ENCODE data around the gene FAM185A.
"Not testable (repeated sequence)": the region's sequence is repeated elsewhere in the genome, so short reads cannot be mapped to it uniquely, and the experiment has no call there.

FAM185A gene

GRCh38 chr7:102778663-102779062 lies 29.9 kb downstream of the FAM185A start:
- not testable (repeated sequence) for DNase-seq (ENCODE audit: low spot score)

GRCh38 chr7:102780926-102781325 lies 32.1 kb downstream of the FAM185A start:
- not testable (repeated sequence) for DNase-seq (ENCODE audit: low spot score)

DNA sequence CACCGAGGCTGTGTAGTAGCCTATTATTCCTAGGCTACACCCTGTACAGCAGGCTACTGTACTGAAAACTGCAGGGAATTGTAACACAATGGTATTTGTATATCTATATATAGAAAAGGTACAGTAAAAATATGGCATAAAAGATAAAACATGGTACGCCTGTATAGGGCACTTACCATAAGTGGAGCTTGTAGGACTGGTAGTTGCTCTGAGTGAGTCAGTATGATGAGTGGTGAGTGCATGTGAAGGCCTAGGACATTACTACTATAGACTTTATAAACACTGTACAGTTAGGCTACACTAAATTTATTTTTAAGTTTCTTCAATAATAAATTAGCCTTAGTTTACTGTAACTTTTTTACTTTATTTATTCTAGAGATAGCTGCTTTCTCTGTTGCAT lies 40.0 kb downstream of the FAM185A start:
- not testable (repeated sequence) for DNase-seq (ENCODE audit: low spot score)

DNA sequence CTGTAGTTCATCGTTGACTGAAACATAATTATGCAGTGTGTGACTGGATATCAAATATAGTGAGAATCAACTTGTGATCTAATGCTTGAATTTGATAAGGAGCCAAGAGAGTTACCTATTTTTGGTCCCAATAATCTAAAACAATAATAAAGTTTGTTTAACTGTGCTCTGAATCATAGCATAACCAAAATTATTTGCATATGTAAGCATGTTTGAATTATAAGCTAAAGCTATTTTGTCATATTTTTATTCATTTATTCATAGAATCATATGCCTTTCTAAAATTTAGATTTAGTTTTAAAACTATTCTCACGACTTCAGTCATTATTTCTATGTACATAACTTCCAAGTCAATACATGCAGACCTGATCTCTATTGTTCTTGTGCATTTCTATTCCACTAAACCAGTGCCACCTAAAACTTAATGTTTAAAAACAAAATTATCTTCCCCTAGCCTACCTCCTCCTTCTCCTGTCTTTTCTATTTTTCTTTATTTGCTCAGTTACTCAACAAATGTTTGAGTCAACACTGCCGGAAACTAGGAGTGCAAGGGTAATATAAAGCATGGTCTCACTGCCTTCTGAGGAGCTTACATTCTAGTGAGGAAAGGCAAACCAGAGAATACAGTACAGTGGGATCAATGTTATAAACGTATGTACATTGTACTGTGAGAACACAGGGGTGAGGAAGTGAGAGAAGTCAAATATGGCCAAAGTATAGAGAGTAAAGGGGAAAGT lies 41.7 kb downstream of the FAM185A start:
- not testable (repeated sequence) for DNase-seq (ENCODE audit: low spot score)

DNA sequence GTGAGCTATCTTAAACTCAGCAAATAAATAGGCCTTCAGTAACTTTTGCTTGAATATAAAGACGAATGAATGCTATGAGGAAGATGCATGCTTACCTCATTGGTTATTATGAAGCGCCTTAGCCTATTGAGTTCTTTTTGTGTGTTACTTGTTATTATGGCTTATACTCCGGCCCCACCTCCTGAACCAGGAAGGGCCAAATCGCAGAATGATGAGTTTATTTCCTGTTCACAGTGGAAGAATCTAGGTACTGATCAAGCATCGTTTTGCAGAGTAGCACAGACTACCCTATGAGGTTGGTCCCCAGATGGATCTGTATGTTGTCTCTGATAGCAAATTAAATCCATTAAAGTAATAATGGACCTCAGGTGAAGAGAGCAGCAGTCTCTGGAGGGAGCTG lies 42.6 kb downstream of the FAM185A start:
- not testable (repeated sequence) for DNase-seq (ENCODE audit: low spot score)

- DNase-seq (ENCODE audit: low spot score) = not testable (repeated sequence)
These were observed 43.0 kb downstream of the FAM185A start for GRCh38 chr7:102791831-102792230.

- DNase-seq (ENCODE audit: low spot score) = not testable (repeated sequence)
These were observed 45.8 kb downstream of the FAM185A start for GRCh38 chr7:102794567-102794966.

DNA sequence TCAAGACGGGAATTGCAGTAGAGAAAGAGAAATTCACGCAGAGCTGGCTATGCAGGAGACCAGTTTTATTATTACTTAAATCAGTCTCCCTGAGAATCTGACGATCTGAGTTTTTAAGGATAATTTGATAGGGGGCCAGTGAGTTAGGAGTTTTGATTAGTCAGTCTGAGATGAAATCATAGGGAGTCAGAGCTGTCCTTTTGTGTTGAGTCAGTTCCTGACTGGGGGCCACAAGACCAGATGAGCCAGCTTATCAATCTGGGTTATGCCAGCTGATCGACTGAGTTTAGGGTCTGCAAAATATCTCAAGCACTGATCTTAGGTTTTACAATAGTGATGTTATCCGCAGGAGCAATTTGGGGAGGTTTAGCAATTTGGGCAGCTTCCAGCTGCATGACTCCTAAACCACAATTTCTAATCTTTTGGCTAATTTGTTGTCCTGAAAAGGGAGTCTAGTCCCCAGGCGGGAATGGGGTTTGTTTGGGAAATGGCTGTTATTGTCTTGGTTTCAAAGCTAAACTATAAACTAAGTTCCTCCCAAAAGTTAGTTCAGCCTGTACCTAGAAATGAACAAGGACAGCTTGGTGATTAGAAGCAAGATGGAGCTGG lies 47.3 kb downstream of the FAM185A start:
- not testable (repeated sequence) for DNase-seq (ENCODE audit: low spot score)

- DNase-seq (ENCODE audit: low spot score) = no peak
These were observed 57.8 kb downstream of the FAM185A start for GRCh38 chr7:102806613-102807012.

GRCh38 chr7:102810916-102811315 lies 62.1 kb downstream of the FAM185A start:
- no peak for DNase-seq (ENCODE audit: low spot score)

- no peak for DNase-seq (ENCODE audit: low spot score)
These were observed 63.3 kb downstream of the FAM185A start for GRCh38 chr7:102811942-102812678.

GRCh38 chr7:102813191-102814024 lies 64.6 kb downstream of the FAM185A start:
- no peak for DNase-seq (ENCODE audit: low spot score)

DNA sequence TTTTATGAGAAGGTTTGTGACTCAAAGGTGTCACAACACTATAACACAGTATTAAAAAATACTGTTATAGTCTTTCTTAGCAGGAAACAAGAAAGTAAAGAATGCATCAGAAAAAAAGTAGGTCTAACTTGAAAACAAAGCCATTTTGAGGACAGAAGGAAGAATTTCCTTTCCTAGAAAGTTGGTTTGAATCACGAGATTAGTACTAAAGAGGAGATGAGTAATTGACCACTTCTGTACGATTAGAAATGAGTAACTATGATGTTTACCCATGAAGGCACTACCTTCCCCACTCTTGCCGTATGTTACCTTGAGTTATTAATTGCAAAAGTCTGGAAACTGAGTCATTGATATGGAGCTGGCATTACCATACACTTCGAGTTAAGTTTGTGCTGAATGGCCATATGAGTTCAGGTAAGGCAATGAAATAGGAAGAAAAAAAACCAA lies 65.2 kb downstream of the FAM185A start:
- DNase-seq (ENCODE audit: low spot score) = no peak

- no peak for DNase-seq (ENCODE audit: low spot score)
These were observed 69.1 kb downstream of the FAM185A start for GRCh38 chr7:102817616-102818573.

GRCh38 chr7:102819151-102819550 lies 70.4 kb downstream of the FAM185A start:
- no peak for DNase-seq (ENCODE audit: low spot score)

DNA sequence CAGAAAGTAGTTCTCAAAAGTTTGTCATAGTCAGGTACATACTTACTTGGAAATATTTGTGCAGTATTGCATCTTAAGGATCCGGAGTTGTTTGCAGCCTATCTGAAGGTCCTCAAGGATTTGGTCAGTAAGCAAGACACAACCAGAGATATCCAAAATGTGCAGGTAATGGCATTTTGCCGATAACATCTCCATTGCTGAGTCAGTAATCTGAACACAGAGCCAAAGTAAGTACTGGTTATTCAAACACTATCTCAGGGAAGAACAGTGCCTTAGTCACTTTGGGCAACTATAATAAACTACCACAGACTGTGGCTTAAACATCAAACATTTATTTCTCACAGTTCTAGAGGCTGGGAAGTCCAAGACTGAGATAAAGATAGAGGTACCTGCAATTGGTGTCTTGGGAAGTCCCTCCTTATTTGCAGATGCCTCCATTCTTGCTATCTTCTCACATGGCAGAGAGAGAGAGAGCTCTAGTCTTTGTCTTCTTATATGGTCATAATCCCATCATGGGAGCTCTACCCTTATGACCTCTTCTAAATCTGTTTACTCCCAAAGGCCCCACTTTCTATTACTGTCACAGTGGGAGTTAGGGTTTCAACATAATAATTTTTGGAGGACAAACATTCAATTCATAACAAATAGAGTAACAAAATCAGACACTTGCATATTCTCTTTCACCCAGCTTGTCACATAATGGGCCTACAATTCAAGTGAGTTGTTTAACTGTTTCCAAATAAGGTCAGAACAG lies 73.4 kb downstream of the FAM185A start:
- no peak for DNase-seq (ENCODE audit: low spot score)

DNA sequence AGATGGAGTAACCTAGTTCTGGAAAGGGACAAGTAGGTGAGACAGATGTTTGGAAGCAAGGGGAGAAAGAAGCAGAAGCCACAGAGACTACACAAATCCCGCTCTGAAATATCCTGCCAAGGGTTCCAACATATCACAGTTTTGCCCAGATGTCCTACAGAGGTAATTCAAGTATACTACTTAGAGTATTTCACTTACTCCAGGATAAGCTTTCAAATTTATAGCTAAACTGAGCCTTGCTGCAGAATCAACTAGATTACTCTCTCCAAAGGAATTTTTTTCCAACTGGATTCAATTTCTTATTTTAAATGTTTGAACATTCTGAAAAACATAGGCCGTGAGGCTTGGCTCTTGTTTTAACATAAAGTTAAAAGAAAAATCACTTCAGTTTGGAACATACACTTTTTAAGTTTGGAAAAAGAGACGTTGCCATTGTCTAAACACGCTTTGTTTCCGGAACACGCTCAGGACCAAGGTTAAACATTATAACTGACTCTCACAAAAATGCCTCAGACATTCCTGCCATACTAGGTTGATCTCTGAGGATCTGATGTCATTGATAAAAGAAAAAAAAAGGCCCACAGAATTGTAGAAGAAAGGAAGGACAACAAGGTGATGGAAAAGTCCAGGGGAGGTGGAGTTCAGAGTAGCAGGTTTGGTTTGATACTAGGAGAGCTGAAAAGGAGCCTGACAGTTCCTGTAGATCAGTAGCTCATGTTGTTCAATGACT lies 74.8 kb downstream of the FAM185A start:
- no peak for DNase-seq (ENCODE audit: low spot score)

DNA sequence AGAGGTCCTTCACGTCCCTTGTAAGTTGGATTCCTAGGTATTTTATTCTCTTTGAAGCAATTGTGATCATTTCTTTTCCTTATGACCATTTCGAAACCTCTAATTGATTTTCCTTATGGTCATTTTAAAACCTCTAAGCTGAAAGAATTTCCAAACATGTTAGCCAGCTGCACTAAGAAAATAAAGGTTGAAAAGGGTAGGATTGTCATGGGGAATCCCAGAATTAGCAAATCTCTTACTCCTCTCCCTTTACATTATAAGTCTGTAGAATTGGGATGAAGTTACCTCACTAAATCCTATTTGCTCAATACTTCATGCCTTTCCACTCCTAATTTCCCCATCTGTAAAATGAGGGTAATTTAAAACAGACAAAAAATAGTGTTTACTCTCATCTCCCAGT lies 79.5 kb downstream of the FAM185A start:
- DNase-seq (ENCODE audit: low spot score) = no peak

- no peak for DNase-seq (ENCODE audit: low spot score)
These were observed 80.3 kb downstream of the FAM185A start for GRCh38 chr7:102829075-102829474.
